ENCODE data around the gene AACS. TPM values are rescaled to one million over a fixed set of nuclear protein-coding genes. Genes with fewer than 3 reads are reported as not detected.

The AACS gene, protein sequence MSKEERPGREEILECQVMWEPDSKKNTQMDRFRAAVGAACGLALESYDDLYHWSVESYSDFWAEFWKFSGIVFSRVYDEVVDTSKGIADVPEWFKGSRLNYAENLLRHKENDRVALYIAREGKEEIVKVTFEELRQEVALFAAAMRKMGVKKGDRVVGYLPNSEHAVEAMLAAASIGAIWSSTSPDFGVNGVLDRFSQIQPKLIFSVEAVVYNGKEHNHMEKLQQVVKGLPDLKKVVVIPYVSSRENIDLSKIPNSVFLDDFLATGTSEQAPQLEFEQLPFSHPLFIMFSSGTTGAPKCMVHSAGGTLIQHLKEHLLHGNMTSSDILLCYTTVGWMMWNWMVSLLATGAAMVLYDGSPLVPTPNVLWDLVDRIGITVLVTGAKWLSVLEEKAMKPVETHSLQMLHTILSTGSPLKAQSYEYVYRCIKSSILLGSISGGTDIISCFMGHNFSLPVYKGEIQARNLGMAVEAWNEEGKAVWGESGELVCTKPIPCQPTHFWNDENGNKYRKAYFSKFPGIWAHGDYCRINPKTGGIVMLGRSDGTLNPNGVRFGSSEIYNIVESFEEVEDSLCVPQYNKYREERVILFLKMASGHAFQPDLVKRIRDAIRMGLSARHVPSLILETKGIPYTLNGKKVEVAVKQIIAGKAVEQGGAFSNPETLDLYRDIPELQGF
- total RNA-seq (10 to 100 TPM; 11.5 to 16.4 (median 14.3) TPM), total RNA-seq (7.7 to 29.8 (median 17.1) reads per million in 29 experiments)
- 9.4 TPM for total RNA-seq (2013)

GRCh38 chr12:125065021-125065918 lies at the start of gene AACS:
Gene AACS (plus strand): TSS chr12:125065435. CDS start chr12:125065585, 150 bp downstream.
- peaks cover 3 to 5% of the 10 kb centered on the region in 2 donors for H3K36me3 ChIP-seq (ENCODE audit: control insufficient read depth in 2 of 2, extremely low read depth in 1 of 2, insufficient read depth in 1 of 2, low read length in 1 of 2)
- Mint-ChIP-seq H3K4me1 (peaks cover 18 to 27% (median 21%) of the 10 kb centered on the region in 3 donors), H3K36me3 (no peaks in the 10 kb centered on the region), H3K9me3 (no peaks in the 10 kb centered on the region), H3K4me3 (peak within 1 kb of the TSS; percentile 80 to 86 (median 83)), H3K27ac (peak within 1 kb of the TSS; percentile 66 to 75), H3K27me3 (peaks cover 0 to 9% of the 10 kb centered on the region in 2 donors)
- ATAC-seq (replicated peaks in 1 of 4) (peak; percentile 94 to 98 (median 97)), DNase-seq (peak; percentile 36 to 85 (median 66))
- H3K4me3 ChIP-seq (ENCODE audit: control insufficient read depth in 1 of 2, extremely low read depth in 1 of 2, low read length in 1 of 2), result peak within 1 kb of the TSS; percentile 58 to 79
- ChIA-PET POLR2A (interaction anchor here (0.7 to 2.4 kb wide), 2 partner anchors 16 to 125 kb away, joined by 3 to 13 read pairs; no protein-coding TSS in a partner anchor), CTCF (interaction anchor here in 1 of 2 donors (0.7 kb wide), 1 partner anchor 11 kb away, joined by 3 read pairs; no protein-coding TSS in a partner anchor)
- no peaks in the 10 kb centered on the region for H3K9me3 ChIP-seq
- H3K4me1 ChIP-seq (ENCODE audit: control insufficient read depth in 1 of 2, extremely low read depth in 1 of 2, insufficient read depth in 2 of 2, low read length in 2 of 2), result peaks cover 3 to 8% of the 10 kb centered on the region in 2 experiments
- H3K27me3 ChIP-seq (replicated peaks in 1 of 2; ENCODE audit: control insufficient read depth in 2 of 2, extremely low read depth in 1 of 2, insufficient read depth in 2 of 2, low read length in 1 of 2), result peaks cover 0 to 2% of the 10 kb centered on the region in 2 experiments
- no peak within 1 kb of the TSS for H3K27ac ChIP-seq (ENCODE audit: low read length)
- under 1% methylated on average over 77 of the region's 80 CpGs for WGBS (ENCODE audit: insufficient coverage)

GRCh38 chr12:125015680-125016310 lies 49.4 kb upstream of the AACS start:
- no peak overlapping the region for H3K4me3 ChIP-seq (ENCODE audit: control insufficient read depth in 1 of 2, extremely low read depth in 1 of 2, low read length in 1 of 2)
- ChIA-PET CTCF (no interaction called here), POLR2A (no interaction called here)
- no peaks in the 10 kb centered on the region for H3K9me3 ChIP-seq
- Mint-ChIP-seq H3K36me3 (peaks cover 32% of the 10 kb centered on the region), H3K4me3 (no peak overlapping the region), H3K27ac (no peak overlapping the region), H3K27me3 (no peaks in the 10 kb centered on the region), H3K4me1 (no peaks in the 10 kb centered on the region), H3K9me3 (no peaks in the 10 kb centered on the region)
- WGBS (ENCODE audit: insufficient coverage), result 92% methylated on average over 23 of the region's 24 CpGs
- no peaks in the 10 kb centered on the region for H3K4me1 ChIP-seq (ENCODE audit: control insufficient read depth in 1 of 2, extremely low read depth in 1 of 2, insufficient read depth in 2 of 2, low read length in 2 of 2)
- ATAC-seq (replicated peaks in 1 of 4) (no peak), DNase-seq (no peak)
- H3K36me3 ChIP-seq (ENCODE audit: control insufficient read depth in 2 of 2, extremely low read depth in 1 of 2, insufficient read depth in 1 of 2, low read length in 1 of 2), result peaks cover 5 to 13% of the 10 kb centered on the region in 2 donors
- no peaks in the 10 kb centered on the region for H3K27me3 ChIP-seq (replicated peaks in 1 of 2; ENCODE audit: control insufficient read depth in 2 of 2, extremely low read depth in 1 of 2, insufficient read depth in 2 of 2, low read length in 1 of 2)
- no peak overlapping the region for H3K27ac ChIP-seq (ENCODE audit: low read length)

- CTCF ChIA-PET, result no interaction called here
Observed at GRCh38 chr12:125017801-125018200, 47.4 kb upstream of the AACS start.

GRCh38 chr12:125018356-125018755 lies 46.9 kb upstream of the AACS start:
- no peaks in the 10 kb centered on the region for H3K27me3 ChIP-seq (replicated peaks in 1 of 2; ENCODE audit: control insufficient read depth in 2 of 2, extremely low read depth in 1 of 2, insufficient read depth in 2 of 2, low read length in 1 of 2)
- ATAC-seq (replicated peaks in 1 of 4) (no peak), DNase-seq (no peak)
- H3K36me3 ChIP-seq (ENCODE audit: control insufficient read depth in 2 of 2, extremely low read depth in 1 of 2, insufficient read depth in 1 of 2, low read length in 1 of 2), result peaks cover 5 to 9% of the 10 kb centered on the region in 2 donors
- H3K27me3 Mint-ChIP-seq, result no peaks in the 10 kb centered on the region
- no peak overlapping the region for H3K4me3 ChIP-seq (ENCODE audit: control insufficient read depth in 1 of 2, extremely low read depth in 1 of 2, low read length in 1 of 2)
- WGBS (ENCODE audit: insufficient coverage), result 95% methylated on average over 4 of the region's 11 CpGs
- ChIA-PET CTCF (no interaction called here), POLR2A (no interaction called here)
- H3K27ac Mint-ChIP-seq, result no peak overlapping the region
- peaks cover 0 to 3% (median 0%) of the 10 kb centered on the region in 3 donors for H3K9me3 Mint-ChIP-seq
- no peaks in the 10 kb centered on the region for H3K4me1 Mint-ChIP-seq
- no peaks in the 10 kb centered on the region for H3K4me1 ChIP-seq (ENCODE audit: control insufficient read depth in 1 of 2, extremely low read depth in 1 of 2, insufficient read depth in 2 of 2, low read length in 2 of 2)
- peaks cover 38% of the 10 kb centered on the region for H3K36me3 Mint-ChIP-seq
- H3K27ac ChIP-seq (ENCODE audit: low read length), result no peak overlapping the region
- no peak overlapping the region for H3K4me3 Mint-ChIP-seq
- no peaks in the 10 kb centered on the region for H3K9me3 ChIP-seq

More at GRCh38 chr12:125017801-125018200, 47.4 kb upstream of the AACS start:
- H3K27ac ChIP-seq (ENCODE audit: low read length), result no peak overlapping the region
- Mint-ChIP-seq H3K4me1 (no peaks in the 10 kb centered on the region), H3K9me3 (no peaks in the 10 kb centered on the region), H3K27me3 (no peaks in the 10 kb centered on the region), H3K36me3 (peaks cover 37% of the 10 kb centered on the region), H3K27ac (no peak overlapping the region), H3K4me3 (no peak overlapping the region)
- H3K36me3 ChIP-seq (ENCODE audit: control insufficient read depth in 2 of 2, extremely low read depth in 1 of 2, insufficient read depth in 1 of 2, low read length in 1 of 2), result peaks cover 5 to 13% of the 10 kb centered on the region in 2 donors
- ATAC-seq (replicated peaks in 1 of 4), result no peak
- no peaks in the 10 kb centered on the region for H3K27me3 ChIP-seq (replicated peaks in 1 of 2; ENCODE audit: control insufficient read depth in 2 of 2, extremely low read depth in 1 of 2, insufficient read depth in 2 of 2, low read length in 1 of 2)
- POLR2A ChIA-PET, result no interaction called here
- H3K4me3 ChIP-seq (ENCODE audit: control insufficient read depth in 1 of 2, extremely low read depth in 1 of 2, low read length in 1 of 2), result no peak overlapping the region
- DNase-seq, result no peak
- no peaks in the 10 kb centered on the region for H3K4me1 ChIP-seq (ENCODE audit: control insufficient read depth in 1 of 2, extremely low read depth in 1 of 2, insufficient read depth in 2 of 2, low read length in 2 of 2)
- WGBS (ENCODE audit: insufficient coverage), result 100% methylated on average over 2 of the region's 9 CpGs
- H3K9me3 ChIP-seq, result no peaks in the 10 kb centered on the region

- CTCF ChIA-PET, result no interaction called here
- Mint-ChIP-seq H3K4me3 (no peak overlapping the region), H3K4me1 (no peaks in the 10 kb centered on the region), H3K9me3 (peaks cover 0 to 3% (median 0%) of the 10 kb centered on the region in 3 donors), H3K27ac (no peak overlapping the region), H3K36me3 (peaks cover 31% of the 10 kb centered on the region), H3K27me3 (no peaks in the 10 kb centered on the region)
- Histone ChIP-seq H3K27me3 (replicated peaks in 1 of 2; ENCODE audit: control insufficient read depth in 2 of 2, extremely low read depth in 1 of 2, insufficient read depth in 2 of 2, low read length in 1 of 2) (no peaks in the 10 kb centered on the region), H3K4me3 (ENCODE audit: control insufficient read depth in 1 of 2, extremely low read depth in 1 of 2, low read length in 1 of 2) (no peak overlapping the region), H3K9me3 (no peaks in the 10 kb centered on the region), H3K4me1 (ENCODE audit: control insufficient read depth in 1 of 2, extremely low read depth in 1 of 2, insufficient read depth in 2 of 2, low read length in 2 of 2) (no peaks in the 10 kb centered on the region), H3K36me3 (ENCODE audit: control insufficient read depth in 2 of 2, extremely low read depth in 1 of 2, insufficient read depth in 1 of 2, low read length in 1 of 2) (no peaks in the 10 kb centered on the region), H3K27ac (ENCODE audit: low read length) (no peak overlapping the region)
- no peak for ATAC-seq (replicated peaks in 1 of 4)
- 96% methylated on average over 9 of the region's 9 CpGs for WGBS (ENCODE audit: insufficient coverage)
- POLR2A ChIA-PET, result no interaction called here
- no peak for DNase-seq
Observed at GRCh38 chr12:125021096-125021495, 44.1 kb upstream of the AACS start.

Measured in T-cell (primary cell).